ENCODE data around the gene HES1.

Gene HES1

GRCh38 chr3:194101592-194102432, 34.1 kb upstream of the HES1 start:
- FAIRE-seq (no peak), DNase-seq (ENCODE audit: low spot score) (no peak)

GRCh38 chr3:194102436-194102835, 33.5 kb upstream of the HES1 start:
- no peak for FAIRE-seq
- no peak for DNase-seq (ENCODE audit: low spot score)

DNA sequence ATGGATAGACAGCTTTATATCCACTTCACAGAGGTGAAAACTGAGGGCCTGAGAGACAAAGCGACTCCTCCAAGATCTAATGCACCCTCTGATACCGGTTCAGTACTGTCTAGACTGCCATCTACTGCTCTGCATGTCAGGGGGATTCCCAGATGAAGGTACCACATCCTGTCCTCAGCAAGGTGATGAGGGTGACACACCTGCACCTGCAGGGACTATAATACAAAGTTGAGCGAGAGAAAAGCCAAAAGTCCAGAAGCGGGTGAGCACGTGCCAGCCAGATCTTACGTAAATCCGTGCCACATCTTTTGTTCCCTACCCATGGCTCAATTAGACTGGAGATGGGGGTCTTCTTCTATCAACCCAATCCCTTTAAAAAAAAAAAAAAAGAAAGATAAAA, 32.4 kb upstream of the HES1 start:
- no peak for DNase-seq (ENCODE audit: low spot score)
- no peak for FAIRE-seq

DNA sequence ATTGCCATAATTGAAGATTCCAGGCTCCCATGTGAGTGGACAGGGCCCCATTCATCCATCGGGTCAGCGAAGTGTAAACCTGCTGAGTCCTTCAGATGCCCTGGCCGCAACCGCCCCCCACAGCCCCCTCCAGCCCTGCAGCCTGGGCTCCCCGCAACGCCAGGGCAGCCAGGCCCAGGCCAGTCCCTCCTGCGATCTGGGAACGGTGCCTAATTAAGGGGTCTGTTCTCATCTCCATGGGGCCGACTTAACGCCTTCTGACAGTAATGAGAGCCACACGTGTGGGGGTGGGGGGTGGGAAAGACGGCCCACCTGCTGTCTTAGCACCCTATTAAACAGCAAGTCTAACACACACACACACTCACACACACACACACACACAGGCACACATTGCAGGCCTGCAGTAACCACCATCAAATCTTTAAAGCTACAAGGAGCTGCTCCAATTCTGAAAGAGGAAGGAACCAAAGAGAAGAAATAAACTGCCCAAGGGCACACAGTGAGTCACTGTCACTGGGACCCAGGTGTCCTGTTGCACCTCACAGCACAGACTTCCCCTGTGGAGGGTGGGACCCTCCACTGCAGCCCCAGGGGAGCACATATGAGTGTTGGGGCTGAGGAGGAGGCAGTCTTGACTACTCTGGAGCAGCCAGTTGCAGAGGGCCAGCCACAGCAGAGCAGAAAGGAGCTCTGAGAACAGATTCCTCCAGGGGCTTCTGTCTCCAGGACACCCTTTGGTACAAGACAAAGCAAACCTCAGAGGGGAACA, 31.8 kb upstream of the HES1 start:
- FAIRE-seq: no peak
- DNase-seq (ENCODE audit: low spot score): no peak

GRCh38 chr3:194105292-194105691, 30.7 kb upstream of the HES1 start:
- DNase-seq (ENCODE audit: low spot score) (no peak), FAIRE-seq (no peak)

GRCh38 chr3:194107107-194107506, 28.8 kb upstream of the HES1 start:
- FAIRE-seq: no peak
- DNase-seq (ENCODE audit: low spot score): no peak

GRCh38 chr3:194109192-194109863, 26.6 kb upstream of the HES1 start:
- DNase-seq (ENCODE audit: low spot score) (no peak), FAIRE-seq (no peak)

DNA sequence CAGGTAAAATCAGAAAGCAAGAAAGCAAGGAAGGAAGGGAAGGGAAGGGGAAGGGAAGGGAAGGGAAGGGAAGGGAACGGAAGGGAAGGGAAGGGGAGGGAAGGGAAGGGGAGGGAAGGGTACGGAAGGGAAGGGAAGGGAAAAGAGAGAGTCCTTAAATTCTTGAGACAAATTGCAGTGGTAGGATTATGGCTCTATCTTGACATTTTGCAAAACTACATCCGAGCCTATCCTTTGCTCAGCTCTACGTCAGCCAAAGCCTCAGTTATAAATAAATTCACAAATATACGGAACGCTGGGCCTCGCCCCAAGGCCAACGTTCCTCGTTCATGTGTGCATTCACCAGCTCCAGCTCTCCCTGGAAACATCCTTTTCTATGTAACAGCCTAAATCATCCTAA, 25.5 kb upstream of the HES1 start:
- DNase-seq (ENCODE audit: low spot score) (no peak), FAIRE-seq (no peak)

DNA sequence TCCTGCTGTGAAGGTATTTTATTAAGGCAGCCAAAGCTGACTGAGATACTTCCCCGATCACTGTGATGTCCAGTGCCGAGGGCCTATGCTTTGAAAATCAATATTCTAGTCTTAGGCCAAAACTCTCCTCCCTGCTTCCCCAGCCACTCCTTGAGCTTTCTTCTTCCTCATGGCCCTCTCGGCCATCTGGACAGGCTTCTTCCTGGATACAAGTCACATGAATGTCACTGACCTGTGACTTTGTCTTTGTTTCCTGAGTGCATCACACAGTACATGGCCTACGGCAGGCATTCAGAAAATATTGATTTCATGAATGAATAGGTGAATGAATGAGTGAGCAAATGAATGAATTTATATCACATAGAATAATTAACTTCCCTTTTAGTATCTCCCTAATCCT, 24.6 kb upstream of the HES1 start:
- FAIRE-seq: no peak

GRCh38 chr3:194112120-194113106, 23.5 kb upstream of the HES1 start:
- peak; percentile 94 for DNase-seq (ENCODE audit: low spot score)
- FAIRE-seq: peak; percentile 89

More for the DNA sequence above, 24.6 kb upstream of the HES1 start:
- no peak for DNase-seq (ENCODE audit: low spot score)

GRCh38 chr3:194114123-194114522, 21.8 kb upstream of the HES1 start:
- DNase-seq (ENCODE audit: low spot score): no peak
- no peak for FAIRE-seq

DNA sequence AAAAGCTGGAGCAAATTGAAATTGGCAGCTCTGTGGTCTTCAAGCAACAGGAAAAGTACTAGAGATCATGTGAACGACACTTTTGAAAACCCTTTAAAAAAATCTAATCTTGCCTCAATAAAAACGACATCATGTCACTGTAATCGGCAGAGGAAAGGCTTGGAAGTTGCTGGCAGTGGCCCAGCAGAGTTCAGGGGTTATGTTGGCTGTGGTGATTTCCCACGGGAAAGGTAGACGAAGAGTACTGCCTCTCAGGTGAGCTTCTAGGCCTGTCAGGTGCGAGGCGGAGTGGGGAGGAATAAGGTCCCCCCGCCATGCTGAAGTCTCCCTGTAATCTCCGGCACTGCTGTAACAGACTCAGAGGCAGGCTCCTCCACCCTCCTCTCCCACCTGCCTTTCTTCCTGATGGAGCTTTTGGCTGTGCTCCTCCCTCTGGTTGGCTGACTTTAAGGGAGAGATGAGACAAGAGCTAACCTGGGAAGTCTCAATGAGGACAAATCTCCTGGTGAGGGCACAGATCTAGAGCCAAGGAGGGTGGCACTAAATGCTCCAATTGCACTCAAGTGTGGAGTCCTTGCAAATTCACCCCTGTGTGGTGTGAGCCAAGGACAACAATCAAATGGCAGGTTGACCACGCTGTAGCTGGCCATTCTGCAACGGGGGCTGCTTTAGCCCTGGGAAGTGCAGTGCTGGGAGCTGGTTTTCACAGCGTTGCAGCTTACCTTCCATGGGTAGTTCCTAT, 18.7 kb upstream of the HES1 start:
- FAIRE-seq (no peak), DNase-seq (ENCODE audit: low spot score) (no peak)

DNA sequence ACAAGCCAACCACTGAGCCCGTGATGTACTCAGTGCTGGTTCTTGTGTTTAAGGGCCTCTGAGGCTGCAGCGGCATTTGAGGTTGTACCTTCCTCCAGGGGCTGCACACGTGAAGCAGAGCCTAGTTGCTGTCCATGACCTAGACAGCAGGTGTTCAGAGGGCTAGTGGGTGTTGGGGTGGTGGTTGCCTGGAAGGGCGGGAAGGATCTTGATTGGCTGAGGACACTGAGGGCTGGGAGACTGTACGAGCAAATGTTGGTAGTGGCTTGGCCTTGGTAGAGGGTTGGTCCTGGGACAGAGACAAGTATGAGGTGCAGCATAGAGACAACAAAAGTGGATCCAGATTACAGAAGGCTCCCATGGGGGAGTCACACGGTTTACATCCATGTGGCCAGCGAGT, 17.0 kb upstream of the HES1 start:
- FAIRE-seq: no peak
- DNase-seq (ENCODE audit: low spot score): no peak

DNA sequence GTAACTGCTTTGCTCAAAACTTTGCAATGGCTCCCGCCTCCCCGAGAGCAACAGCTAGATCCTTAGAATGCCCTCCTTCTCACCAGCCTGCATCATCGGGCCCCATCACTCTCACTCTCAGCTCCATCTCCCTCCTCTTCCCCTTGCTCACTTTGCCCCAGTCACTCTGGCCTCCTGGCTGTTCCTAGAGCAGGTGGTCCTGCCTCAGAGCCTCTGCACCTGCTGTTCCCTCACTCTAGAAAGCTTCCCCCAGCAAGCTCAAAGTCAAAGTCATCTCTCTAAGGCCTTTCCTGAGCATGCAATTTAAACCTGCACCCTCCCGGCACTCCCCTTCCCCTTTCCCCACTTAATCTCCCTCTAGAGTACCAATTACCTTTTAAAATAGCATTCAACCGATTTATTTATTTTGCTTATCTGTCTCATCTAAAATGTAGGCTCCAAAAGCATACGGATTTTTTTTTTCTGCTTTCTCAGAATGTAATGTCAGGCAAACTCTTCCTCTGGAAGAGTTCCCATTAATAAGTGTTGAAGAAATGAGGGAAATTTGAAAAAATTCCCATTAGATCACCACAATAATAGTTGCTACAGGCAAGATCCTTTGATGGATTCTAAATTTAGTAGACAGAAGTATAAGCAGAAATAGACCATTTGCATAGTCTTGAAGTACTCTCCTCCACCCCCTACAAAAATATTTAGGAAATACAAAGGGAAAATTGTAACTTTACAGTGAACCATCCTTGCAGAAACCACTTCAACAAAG, 15.9 kb upstream of the HES1 start:
- DNase-seq (ENCODE audit: low spot score) (no peak), FAIRE-seq (no peak)

GRCh38 chr3:194120789-194121770, 14.9 kb upstream of the HES1 start:
- FAIRE-seq (no peak), DNase-seq (ENCODE audit: low spot score) (no peak)

GRCh38 chr3:194121891-194122631, 13.9 kb upstream of the HES1 start:
- DNase-seq (ENCODE audit: low spot score) (peak; percentile 74), FAIRE-seq (peak; percentile 85)

GRCh38 chr3:194123726-194124125, 12.2 kb upstream of the HES1 start:
- no peak for DNase-seq (ENCODE audit: low spot score)
- no peak for FAIRE-seq

- DNase-seq (ENCODE audit: low spot score): no peak
- no peak for FAIRE-seq
Measured at GRCh38 chr3:194124193-194124592, 11.8 kb upstream of the HES1 start.

Measured in RCC 7860 (cell line).